Nephron progenitor cell (in vitro differentiated cells): ENCODE measurements around the gene HSPG2.

Experiments used
- DNase-seq: peaks from one replicate; pipeline ENCODE4 v3.0.0; 2021
- H3K27ac Mint-ChIP-seq: 2 replicates; pipeline ENCODE4 v1.8.0; 2021; ENCODE audit warnings: mild to moderate bottlenecking, moderate library complexity, mixed read lengths
- H3K27me3 Mint-ChIP-seq: 2 replicates; pipeline ENCODE4 v1.8.0; 2021; ENCODE audit warnings: mild to moderate bottlenecking, low read depth, mixed read lengths; ENCODE audit not compliant: poor library complexity
- H3K36me3 Mint-ChIP-seq: 2 replicates; pipeline ENCODE4 v1.8.0; 2021; ENCODE audit warnings: low read depth, mixed read lengths
- H3K4me1 Mint-ChIP-seq: 2 replicates; pipeline ENCODE4 v1.8.0; 2021; ENCODE audit warnings: mixed read lengths
- H3K4me3 Mint-ChIP-seq: 2 replicates; pipeline ENCODE4 v1.8.0; 2021; ENCODE audit warnings: mild to moderate bottlenecking, moderate library complexity, mixed read lengths
- H3K9me3 Mint-ChIP-seq: 2 replicates; pipeline ENCODE4 v1.8.0; 2021; ENCODE audit warnings: mild to moderate bottlenecking, moderate library complexity, mixed read lengths
- TF ChIP-seq, protein P1 (sequence below): fragments of 200-600 bp; sonication (generic); IDR thresholded peaks from 2 replicates; pipeline ENCODE4 v1.5.0; 2021; ENCODE audit warnings: antibody characterized with exemption

Gene HSPG2

GRCh38 chr1:21820597-21821232 lies 116.4 kb downstream of the HSPG2 start:
- peaks cover 9% of the 10 kb centered on the region for H3K27me3 Mint-ChIP-seq
- H3K4me3 Mint-ChIP-seq: no peak overlapping the region
- peaks cover 15% of the 10 kb centered on the region for H3K4me1 Mint-ChIP-seq
- TF ChIP-seq, protein P1, sequence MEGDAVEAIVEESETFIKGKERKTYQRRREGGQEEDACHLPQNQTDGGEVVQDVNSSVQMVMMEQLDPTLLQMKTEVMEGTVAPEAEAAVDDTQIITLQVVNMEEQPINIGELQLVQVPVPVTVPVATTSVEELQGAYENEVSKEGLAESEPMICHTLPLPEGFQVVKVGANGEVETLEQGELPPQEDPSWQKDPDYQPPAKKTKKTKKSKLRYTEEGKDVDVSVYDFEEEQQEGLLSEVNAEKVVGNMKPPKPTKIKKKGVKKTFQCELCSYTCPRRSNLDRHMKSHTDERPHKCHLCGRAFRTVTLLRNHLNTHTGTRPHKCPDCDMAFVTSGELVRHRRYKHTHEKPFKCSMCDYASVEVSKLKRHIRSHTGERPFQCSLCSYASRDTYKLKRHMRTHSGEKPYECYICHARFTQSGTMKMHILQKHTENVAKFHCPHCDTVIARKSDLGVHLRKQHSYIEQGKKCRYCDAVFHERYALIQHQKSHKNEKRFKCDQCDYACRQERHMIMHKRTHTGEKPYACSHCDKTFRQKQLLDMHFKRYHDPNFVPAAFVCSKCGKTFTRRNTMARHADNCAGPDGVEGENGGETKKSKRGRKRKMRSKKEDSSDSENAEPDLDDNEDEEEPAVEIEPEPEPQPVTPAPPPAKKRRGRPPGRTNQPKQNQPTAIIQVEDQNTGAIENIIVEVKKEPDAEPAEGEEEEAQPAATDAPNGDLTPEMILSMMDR: no peak
- no peak for DNase-seq
- peaks cover 3% of the 10 kb centered on the region for H3K9me3 Mint-ChIP-seq
- H3K36me3 Mint-ChIP-seq: peaks cover 11% of the 10 kb centered on the region
- peak overlapping the region; percentile 19 for H3K27ac Mint-ChIP-seq

DNA sequence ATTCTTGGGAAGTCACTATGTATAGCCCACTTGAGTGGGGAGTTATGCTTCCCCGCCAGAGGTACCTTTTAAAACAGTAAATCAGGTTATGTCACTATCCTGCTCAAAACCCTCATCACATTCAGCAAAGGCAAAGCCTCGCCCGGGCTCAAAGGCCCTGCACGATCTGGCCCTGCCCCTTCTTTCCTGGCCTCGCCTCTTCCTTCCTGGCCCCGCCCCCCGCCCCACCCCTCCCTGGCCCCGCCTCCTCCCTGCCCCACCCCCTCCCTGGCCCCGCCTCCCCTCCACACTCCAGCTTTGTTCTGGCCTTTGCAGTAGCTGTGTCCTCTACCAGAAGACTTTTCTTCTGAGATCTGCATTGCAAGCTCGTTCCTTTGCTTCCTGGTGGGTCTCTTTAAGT lies 118.5 kb downstream of the HSPG2 start:
- peaks cover 11% of the 10 kb centered on the region for H3K36me3 Mint-ChIP-seq
- H3K9me3 Mint-ChIP-seq: peaks cover 3% of the 10 kb centered on the region
- H3K27ac Mint-ChIP-seq: no peak overlapping the region
- peak; percentile 39 for DNase-seq
- H3K4me3 Mint-ChIP-seq: no peak overlapping the region
- H3K27me3 Mint-ChIP-seq: peaks cover 16% of the 10 kb centered on the region
- TF ChIP-seq, protein P1: no peak
- H3K4me1 Mint-ChIP-seq: peaks cover 21% of the 10 kb centered on the region

GRCh38 chr1:21816602-21817302 lies 120.4 kb downstream of the HSPG2 start:
- DNase-seq: no peak
- no peak overlapping the region for H3K27ac Mint-ChIP-seq
- H3K4me1 Mint-ChIP-seq: peaks cover 21% of the 10 kb centered on the region
- H3K36me3 Mint-ChIP-seq: peaks cover 11% of the 10 kb centered on the region
- peaks cover 3% of the 10 kb centered on the region for H3K9me3 Mint-ChIP-seq
- peaks cover 31% of the 10 kb centered on the region for H3K27me3 Mint-ChIP-seq
- TF ChIP-seq, protein P1: no peak
- no peak overlapping the region for H3K4me3 Mint-ChIP-seq

- H3K4me3 Mint-ChIP-seq: no peak overlapping the region
- DNase-seq: no peak
- peak overlapping the region; percentile 64 for H3K27ac Mint-ChIP-seq
- H3K9me3 Mint-ChIP-seq: peaks cover 3% of the 10 kb centered on the region
- peaks cover 31% of the 10 kb centered on the region for H3K27me3 Mint-ChIP-seq
- TF ChIP-seq, protein P1: no peak
- peaks cover 21% of the 10 kb centered on the region for H3K4me1 Mint-ChIP-seq
- peaks cover 11% of the 10 kb centered on the region for H3K36me3 Mint-ChIP-seq
Measured at GRCh38 chr1:21815724-21816321, 121.3 kb downstream of the HSPG2 start.

DNA sequence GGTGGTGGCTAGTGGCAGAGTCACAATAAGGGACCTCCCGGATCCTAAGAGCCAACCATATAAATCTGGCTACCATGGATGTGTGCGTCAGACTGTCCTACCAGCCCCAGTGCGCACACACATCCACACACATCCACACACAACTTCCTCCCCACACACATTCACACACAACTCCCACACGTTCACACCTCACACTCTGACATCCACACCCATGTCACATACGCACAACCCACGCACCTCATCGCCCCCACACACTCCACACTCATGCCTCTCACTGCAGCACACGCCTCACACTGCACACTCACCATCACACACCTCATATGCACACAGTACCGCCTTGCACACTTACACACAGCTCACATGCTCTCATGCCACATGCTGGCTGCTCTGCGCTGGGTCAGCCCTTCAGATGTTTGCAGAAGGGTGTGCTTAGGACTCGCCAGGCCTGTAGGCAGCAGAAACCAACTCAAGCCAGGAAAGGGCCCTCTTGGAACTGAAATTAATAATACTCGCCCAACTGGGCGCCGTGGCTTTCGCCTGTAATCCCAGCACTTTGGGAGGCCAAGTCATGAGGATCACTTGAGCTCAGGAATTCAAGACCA lies 122.0 kb downstream of the HSPG2 start:
- H3K9me3 Mint-ChIP-seq: no peaks in the 10 kb centered on the region
- peak overlapping the region; percentile 72 for H3K4me3 Mint-ChIP-seq
- H3K4me1 Mint-ChIP-seq: peaks cover 21% of the 10 kb centered on the region
- no peak overlapping the region for H3K27ac Mint-ChIP-seq
- peaks cover 5% of the 10 kb centered on the region for H3K36me3 Mint-ChIP-seq
- no peak for DNase-seq
- TF ChIP-seq, protein P1: no peak
- H3K27me3 Mint-ChIP-seq: peaks cover 31% of the 10 kb centered on the region
